Upper lobe of right lung (tissue), 1 donor: ENCODE results near the gene TYRP1. TPM values are rescaled to one million over a fixed set of nuclear protein-coding genes. Genes with fewer than 3 reads are reported as not detected.

Experiments used
- ATAC-seq: fragments of 200-7000 bp; cut with Tn5 transposase; one replicate; pipeline ENCODE4 v1.9.1; 2020; ENCODE audit warnings: mild to moderate bottlenecking, moderate library complexity
- DNase-seq: peaks from one replicate; pipeline ENCODE4 v3.0.0-alpha.2; 2020
- H3K27ac ChIP-seq: fragments of 200-600 bp; one replicate; pipeline ENCODE4 v1.8.0; 2022
- H3K27me3 ChIP-seq: fragments of 200-600 bp; one replicate; pipeline ENCODE4 v1.8.0; 2022; ENCODE audit warnings: mild to moderate bottlenecking
- H3K36me3 ChIP-seq: fragments of 200-600 bp; one replicate; pipeline ENCODE4 v1.8.0; 2022
- H3K4me1 ChIP-seq: fragments of 200-600 bp; one replicate; pipeline ENCODE4 v1.8.0; 2022
- H3K4me3 ChIP-seq: fragments of 200-600 bp; one replicate; pipeline ENCODE4 v1.8.0; 2022; ENCODE audit warnings: mild to moderate bottlenecking
- H3K9me3 ChIP-seq: fragments of 200-600 bp; one replicate; pipeline ENCODE4 v1.8.0; 2022
- CTCF ChIP-seq: fragments of 200-600 bp; IDR thresholded peaks from one replicate; pipeline ENCODE4 v1.8.0; 2022; ENCODE audit warnings: antibody characterized with exemption
- intact Hi-C: fragments of 100-400 bp; cut with DNase I; formaldehyde crosslinking; loops from one replicate; pipeline ENCODE4 v1.11.0; 2022
- total RNA-seq: library from RNA; stranded (reverse); fragmentation: NEBNext Ultra II Directional; extraction: Animal tissue kit (Norgen Biotek cat#: 25700); gene quantifications from one replicate; pipeline ENCODE4 v1.2.1, GENCODE V29; 2021
- donor health status: DM: no; HTN: yes; CAD: no; lungs with severe emphysema.

Gene TYRP1
- total RNA-seq, 1 donor from 2014 or later = 7.1 TPM

GRCh38 chr9:12698266-12698665, 5.1 kb downstream of the TYRP1 start:
- Histone ChIP-seq H3K4me3 (no peak overlapping the region), H3K9me3 (no peaks in the 10 kb centered on the region), H3K4me1 (peaks cover 8% of the 10 kb centered on the region), H3K27me3 (no peaks in the 10 kb centered on the region), H3K36me3 (no peaks in the 10 kb centered on the region), H3K27ac (peak overlapping the region; percentile 43)
- no peak for ATAC-seq
- no peak for TF ChIP-seq CTCF
- DNase-seq = no peak
- intact Hi-C loops = no loop called here

GRCh38 chr9:12698986-12699385, 5.8 kb downstream of the TYRP1 start:
- H3K27ac ChIP-seq = no peak overlapping the region
- H3K4me3 ChIP-seq = no peak overlapping the region
- intact Hi-C loops = no loop called here
- no peak for DNase-seq
- TF ChIP-seq CTCF = no peak
- H3K36me3 ChIP-seq = no peaks in the 10 kb centered on the region
- H3K9me3 ChIP-seq = no peaks in the 10 kb centered on the region
- no peak for ATAC-seq
- peaks cover 8% of the 10 kb centered on the region for H3K4me1 ChIP-seq
- no peaks in the 10 kb centered on the region for H3K27me3 ChIP-seq

- Histone ChIP-seq H3K27me3 (no peaks in the 10 kb centered on the region), H3K4me3 (no peak overlapping the region), H3K4me1 (peaks cover 8% of the 10 kb centered on the region), H3K27ac (no peak overlapping the region), H3K9me3 (no peaks in the 10 kb centered on the region), H3K36me3 (no peaks in the 10 kb centered on the region)
- TF ChIP-seq CTCF = no peak
- DNase-seq (no peak), ATAC-seq (no peak)
- intact Hi-C loops = no loop called here
Measured at GRCh38 chr9:12699529-12699928, 6.3 kb downstream of the TYRP1 start.

GRCh38 chr9:12701126-12701525, 7.9 kb downstream of the TYRP1 start:
- Histone ChIP-seq H3K36me3 (no peaks in the 10 kb centered on the region), H3K9me3 (no peaks in the 10 kb centered on the region), H3K27me3 (no peaks in the 10 kb centered on the region), H3K4me1 (peaks cover 8% of the 10 kb centered on the region), H3K4me3 (no peak overlapping the region), H3K27ac (no peak overlapping the region)
- intact Hi-C loops = no loop called here
- TF ChIP-seq CTCF = no peak
- no peak for DNase-seq
- ATAC-seq = no peak

- no peaks in the 10 kb centered on the region for H3K9me3 ChIP-seq
- intact Hi-C loops = no loop called here
- H3K27ac ChIP-seq = no peak overlapping the region
- no peaks in the 10 kb centered on the region for H3K36me3 ChIP-seq
- DNase-seq = no peak
- peak; percentile 58 for TF ChIP-seq CTCF
- no peak overlapping the region for H3K4me3 ChIP-seq
- peak; percentile 79 for ATAC-seq
- peaks cover 8% of the 10 kb centered on the region for H3K4me1 ChIP-seq
- H3K27me3 ChIP-seq = no peaks in the 10 kb centered on the region
Measured at GRCh38 chr9:12702160-12702758, 9.1 kb downstream of the TYRP1 start.

- Histone ChIP-seq H3K27me3 (no peaks in the 10 kb centered on the region), H3K4me1 (no peaks in the 10 kb centered on the region), H3K36me3 (no peaks in the 10 kb centered on the region), H3K27ac (no peak overlapping the region), H3K9me3 (no peaks in the 10 kb centered on the region), H3K4me3 (no peak overlapping the region)
- ATAC-seq (no peak), DNase-seq (no peak)
- no peak for TF ChIP-seq CTCF
- intact Hi-C loops = no loop called here
Measured at GRCh38 chr9:12703996-12704395, 10.8 kb downstream of the TYRP1 start.
